Astrocyte of the spinal cord (primary cell): ENCODE data around the gene GRM7.

Experiments used
- DNase-seq: peaks from one replicate; pipeline ENCODE4 v3.0.0; 2011; ENCODE audit warnings: low read depth, low spot score
- H3K4me3 ChIP-seq: 2 replicates; pipeline ENCODE4 v1.5.1; 2011; ENCODE audit warnings: low read depth, mild to moderate bottlenecking, low read length, moderate library complexity
- CTCF ChIP-seq: IDR thresholded peaks from 2 replicates; pipeline ENCODE4 v1.5.1; 2012; ENCODE audit warnings: low read depth, mild to moderate bottlenecking, low read length, inconsistent platforms
- in situ Hi-C: cut with HindIII; loops from 2 replicates; pipeline ENCODE4 v1.10.0; 2017; ENCODE audit warnings: low sequenced_read_pairs

Gene GRM7

GRCh38 chr3:7410782-7411181 lies 549.9 kb downstream of the GRM7 start:
- no peak for DNase-seq
- H3K4me3 ChIP-seq: no peak overlapping the region
- in situ Hi-C loops: no loop called here
- TF ChIP-seq CTCF: no peak

- in situ Hi-C loops: no loop called here
- no peak overlapping the region for H3K4me3 ChIP-seq
- no peak for TF ChIP-seq CTCF
- no peak for DNase-seq
Observed at GRCh38 chr3:7421065-7421464, 560.1 kb downstream of the GRM7 start.

- H3K4me3 ChIP-seq: no peak overlapping the region
- no peak for TF ChIP-seq CTCF
- in situ Hi-C loops: no loop called here
- DNase-seq: no peak
Observed at GRCh38 chr3:7423036-7423435, 562.1 kb downstream of the GRM7 start.

- TF ChIP-seq CTCF: no peak
- no peak overlapping the region for H3K4me3 ChIP-seq
- no peak for DNase-seq
- in situ Hi-C loops: no loop called here
Observed at GRCh38 chr3:7423995-7424394, 563.1 kb downstream of the GRM7 start.

GRCh38 chr3:7428206-7428718 lies 567.3 kb downstream of the GRM7 start:
- no peak overlapping the region for H3K4me3 ChIP-seq
- no peak for TF ChIP-seq CTCF
- DNase-seq: peak; percentile 3
- in situ Hi-C loops: no loop called here

GRCh38 chr3:7432610-7433009 lies 571.7 kb downstream of the GRM7 start:
- TF ChIP-seq CTCF: no peak
- no peak for DNase-seq
- in situ Hi-C loops: no loop called here
- no peak overlapping the region for H3K4me3 ChIP-seq

- no peak for TF ChIP-seq CTCF
- no peak overlapping the region for H3K4me3 ChIP-seq
- DNase-seq: no peak
- in situ Hi-C loops: no loop called here
Observed at GRCh38 chr3:7433073-7433472, 572.2 kb downstream of the GRM7 start.
